NCI-H1436 (cell line): ENCODE measurements around the gene LRG1.

Experiments used
- DNase-seq: peaks from one replicate; lab custom pipeline; 2025; lab: John Stamatoyannopoulos, UW

Gene LRG1

DNA sequence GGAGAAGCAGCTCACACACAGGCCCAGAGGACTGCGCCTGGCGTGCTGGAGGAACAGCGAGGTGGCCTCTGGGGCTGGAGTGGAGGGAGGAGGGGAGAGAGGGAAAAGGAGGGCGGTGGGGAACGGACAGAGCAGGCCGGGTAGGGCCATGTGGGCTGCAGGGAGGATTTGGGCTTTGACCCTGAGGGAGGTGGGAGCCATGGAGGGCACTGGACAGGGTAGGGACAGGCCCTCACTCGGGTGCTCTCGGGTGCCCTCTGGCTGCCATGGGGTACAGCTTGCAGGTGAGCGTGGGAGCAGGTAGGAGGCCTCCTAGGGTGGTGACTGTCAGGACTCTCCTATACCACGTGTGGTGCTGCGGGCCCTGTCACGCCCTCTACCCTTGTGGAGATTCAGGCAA is 44.4 kb downstream of the LRG1 start:
- no peak for DNase-seq

- no peak for DNase-seq
These were observed 45.2 kb downstream of the LRG1 start for GRCh38 chr19:4494691-4495064.

- DNase-seq: no peak
These were observed 45.7 kb downstream of the LRG1 start for GRCh38 chr19:4493929-4494690.

GRCh38 chr19:4493104-4493928 is 46.5 kb downstream of the LRG1 start:
- DNase-seq: no peak

DNA sequence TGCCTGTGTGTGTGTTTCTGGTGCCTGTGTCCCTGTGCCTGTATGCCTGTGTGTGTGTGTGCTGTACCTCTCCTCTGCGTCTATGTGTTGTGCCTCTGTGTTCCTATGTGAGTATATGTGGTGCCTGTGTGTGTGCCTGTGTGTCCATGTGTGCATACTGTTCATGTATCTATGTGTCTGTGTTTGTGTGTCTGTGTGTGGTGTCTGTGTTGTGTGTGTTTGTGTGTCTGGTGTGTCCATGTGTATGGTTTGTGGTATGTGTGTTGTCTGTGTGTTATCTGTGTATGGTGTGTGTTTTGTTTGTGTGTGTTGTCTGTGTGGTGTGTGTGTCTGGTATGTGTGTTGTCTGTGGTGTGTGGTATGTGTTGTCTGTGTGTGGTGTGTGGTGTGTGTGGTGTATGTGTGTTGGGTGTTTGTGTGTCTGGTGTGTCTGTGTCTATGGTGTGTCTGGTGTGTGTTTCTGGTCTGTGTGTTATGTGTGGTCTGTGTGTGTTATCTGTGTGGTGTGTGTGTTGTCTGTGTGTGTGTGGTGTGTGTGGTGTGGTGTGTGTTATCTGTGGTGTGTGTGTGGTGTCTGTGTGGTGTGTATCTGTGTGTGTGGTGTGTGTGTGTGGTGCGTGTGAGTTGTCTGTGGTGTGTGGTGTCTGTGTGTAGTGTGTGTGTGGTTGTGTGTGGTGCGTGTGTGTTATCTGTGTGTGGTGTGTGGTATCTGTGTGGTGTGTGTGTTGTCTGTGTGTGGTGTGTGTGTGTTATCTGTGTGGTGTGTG is 47.3 kb downstream of the LRG1 start:
- DNase-seq: no peak

GRCh38 chr19:4491446-4491845 is 48.4 kb downstream of the LRG1 start:
- DNase-seq: no peak

GRCh38 chr19:4488496-4488895 is 51.3 kb downstream of the LRG1 start:
- DNase-seq: no peak

DNA sequence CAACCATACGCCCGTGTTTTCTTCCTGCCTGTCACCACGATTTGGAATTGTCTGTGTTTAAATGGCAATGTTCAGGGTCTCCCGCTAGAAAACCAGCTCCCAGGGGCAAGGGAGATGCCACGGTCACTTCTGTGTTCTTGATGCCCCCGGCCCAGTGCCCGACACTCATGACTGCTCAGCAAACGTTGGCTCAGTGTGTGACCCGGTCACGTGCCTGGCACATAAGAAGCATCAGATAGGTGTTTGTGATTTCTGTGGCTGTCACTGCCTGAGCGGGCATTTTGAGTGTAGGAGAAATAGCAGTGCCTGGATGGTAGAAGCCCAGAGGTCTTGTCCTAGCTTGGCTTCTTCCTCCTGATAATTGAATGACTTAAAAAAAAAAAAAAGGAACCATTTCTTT is 52.3 kb downstream of the LRG1 start:
- DNase-seq: no peak
